ENCODE measurements around the gene DUSP6.

The DUSP6 gene

DNA sequence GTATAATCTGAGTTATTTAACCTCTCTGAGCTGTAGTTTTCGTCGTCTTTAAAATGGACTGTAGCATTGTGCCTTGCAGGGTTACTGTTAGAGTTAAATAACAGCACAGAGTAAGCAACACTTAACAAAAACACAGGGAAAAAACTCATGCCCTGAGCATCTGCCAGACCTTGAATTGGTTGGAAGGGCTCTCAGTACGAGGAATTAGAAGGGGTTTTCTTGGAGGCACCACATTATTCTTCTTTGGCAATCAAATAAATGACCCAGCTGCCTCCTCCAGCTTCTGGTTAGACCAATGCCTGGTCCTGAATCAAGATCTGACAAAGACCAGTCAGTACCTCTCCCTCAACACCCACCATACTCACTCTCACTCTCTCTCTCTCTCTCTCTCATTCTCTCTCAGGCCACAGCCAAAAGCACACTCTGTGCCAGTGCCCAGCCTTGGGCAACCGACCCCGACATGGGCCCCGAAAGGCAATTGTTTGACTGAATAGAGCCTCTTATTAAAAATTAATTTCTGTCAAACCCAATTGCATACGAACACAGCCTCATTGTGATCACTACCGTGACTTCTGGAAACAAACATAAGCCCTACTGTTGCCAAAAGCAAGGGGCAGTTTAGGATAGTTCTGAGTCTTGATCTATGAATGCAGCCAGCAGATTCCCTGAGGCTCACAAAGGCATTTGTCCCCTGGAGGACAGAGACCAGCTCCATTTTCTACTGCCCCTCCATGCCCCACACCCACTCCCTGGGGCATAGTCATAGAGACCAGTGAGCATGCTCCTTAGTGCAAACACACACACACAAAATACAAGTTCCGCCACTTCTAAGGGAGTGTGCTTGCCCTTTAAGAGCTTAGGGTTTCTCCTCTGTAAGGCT, 23.9 kb downstream of the DUSP6 start:
- H3K27ac ChIP-seq (ENCODE audit: low read length): no peak overlapping the region
- H3K4me1 ChIP-seq (ENCODE audit: control insufficient read depth, insufficient read depth, low read length): peaks cover 1% of the 10 kb centered on the region; the same call in 1 of the 2 replicates
- H3K9me3 ChIP-seq (ENCODE audit: control insufficient read depth, insufficient read depth, low read length): no peaks in the 10 kb centered on the region
- H3K4me3 ChIP-seq (ENCODE audit: low read length): no peak overlapping the region
- no CpG with 5 or more reads among the region's 9 CpGs for WGBS (ENCODE audit: insufficient coverage, insufficient read length)
- no peaks in the 10 kb centered on the region for H3K36me3 ChIP-seq (ENCODE audit: control insufficient read depth, insufficient read depth, low read length)
- no peak for DNase-seq (ENCODE audit: low read depth, low spot score)
- H3K27me3 ChIP-seq (ENCODE audit: control insufficient read depth, insufficient read depth, low read length): no peaks in the 10 kb centered on the region

DNA sequence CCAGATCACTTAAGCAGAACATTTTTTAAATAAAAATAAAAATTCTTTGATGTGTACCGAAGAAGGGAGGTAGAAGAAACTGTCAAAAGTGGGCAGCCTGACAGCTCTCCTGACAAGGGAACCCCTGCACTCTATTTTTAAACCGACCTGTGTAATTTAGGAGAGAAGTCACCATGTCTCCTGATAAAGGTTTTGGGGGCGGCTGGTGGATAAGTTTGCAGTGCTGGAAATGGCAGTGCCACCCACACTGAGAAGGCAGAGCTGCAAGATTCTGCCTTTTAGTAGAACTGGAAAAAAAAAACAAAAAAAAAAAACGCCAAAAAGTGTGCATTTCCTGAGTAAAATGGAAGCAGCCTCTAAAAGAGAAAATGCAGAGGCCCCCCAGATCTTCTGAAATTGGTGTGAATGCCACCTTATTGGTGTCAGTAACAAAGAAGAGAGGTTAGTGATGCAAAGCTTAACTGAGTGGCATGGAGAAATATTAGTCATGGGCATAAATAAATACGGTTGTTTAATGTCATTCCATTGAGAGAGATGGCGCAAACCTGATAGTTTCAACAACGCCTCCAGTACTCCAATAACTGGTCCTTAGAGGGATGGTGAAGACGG, 24.7 kb downstream of the DUSP6 start:
- Histone ChIP-seq H3K4me3 (ENCODE audit: low read length) (no peak overlapping the region), H3K9me3 (ENCODE audit: control insufficient read depth, insufficient read depth, low read length) (no peaks in the 10 kb centered on the region), H3K27me3 (ENCODE audit: control insufficient read depth, insufficient read depth, low read length) (no peaks in the 10 kb centered on the region), H3K4me1 (ENCODE audit: control insufficient read depth, insufficient read depth, low read length) (peaks cover 1% of the 10 kb centered on the region; the same call in 1 of the 2 replicates), H3K27ac (ENCODE audit: low read length) (no peak overlapping the region), H3K36me3 (ENCODE audit: control insufficient read depth, insufficient read depth, low read length) (no peaks in the 10 kb centered on the region)
- no CpG with 5 or more reads among the region's 8 CpGs for WGBS (ENCODE audit: insufficient coverage, insufficient read length)
- no peak for DNase-seq (ENCODE audit: low read depth, low spot score)

DNA sequence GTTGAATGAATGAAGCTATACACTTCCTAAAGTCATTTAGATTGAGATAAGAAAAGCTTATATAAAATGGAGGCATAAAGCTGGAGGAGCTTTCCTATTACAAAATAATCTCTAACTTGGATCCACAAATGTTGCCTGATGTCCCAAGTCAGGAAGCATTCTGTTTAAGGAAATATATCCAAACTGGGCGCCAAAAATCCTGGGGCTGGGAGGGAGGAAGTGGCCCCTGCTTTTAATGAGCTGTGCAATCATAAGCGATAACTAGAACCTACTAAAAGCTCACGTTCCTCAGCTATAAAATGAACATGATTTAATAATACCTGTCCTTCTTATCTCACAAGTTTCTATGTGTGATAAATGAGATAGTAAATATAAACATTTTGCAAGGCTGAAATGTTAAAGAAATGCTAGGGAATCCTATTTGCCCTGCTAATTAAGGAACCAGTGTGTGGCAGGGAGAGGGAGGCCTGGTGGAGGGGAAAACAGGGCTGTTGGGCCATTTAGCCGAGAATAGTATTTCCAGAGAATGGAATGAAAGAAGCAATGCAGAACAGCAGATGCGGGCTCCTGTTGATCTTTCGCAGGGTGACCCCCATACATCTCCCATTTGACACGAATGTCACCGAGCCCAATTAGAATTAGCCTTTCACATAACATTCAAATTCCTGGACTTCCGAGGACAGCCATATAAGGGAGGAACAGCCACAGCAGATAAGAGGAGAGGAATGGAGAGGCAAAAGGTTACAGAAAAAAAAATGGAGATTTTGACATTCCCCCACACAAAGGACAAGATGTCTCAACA, 25.9 kb downstream of the DUSP6 start:
- Histone ChIP-seq H3K4me3 (ENCODE audit: low read length) (no peak overlapping the region), H3K27ac (ENCODE audit: low read length) (no peak overlapping the region), H3K9me3 (ENCODE audit: control insufficient read depth, insufficient read depth, low read length) (no peaks in the 10 kb centered on the region), H3K36me3 (ENCODE audit: control insufficient read depth, insufficient read depth, low read length) (no peaks in the 10 kb centered on the region), H3K4me1 (ENCODE audit: control insufficient read depth, insufficient read depth, low read length) (peaks cover 1% of the 10 kb centered on the region; the same call in 1 of the 2 replicates), H3K27me3 (ENCODE audit: control insufficient read depth, insufficient read depth, low read length) (no peaks in the 10 kb centered on the region)
- WGBS (ENCODE audit: insufficient coverage, insufficient read length): no CpG with 5 or more reads among the region's 9 CpGs
- DNase-seq (ENCODE audit: low read depth, low spot score): no peak

DNA sequence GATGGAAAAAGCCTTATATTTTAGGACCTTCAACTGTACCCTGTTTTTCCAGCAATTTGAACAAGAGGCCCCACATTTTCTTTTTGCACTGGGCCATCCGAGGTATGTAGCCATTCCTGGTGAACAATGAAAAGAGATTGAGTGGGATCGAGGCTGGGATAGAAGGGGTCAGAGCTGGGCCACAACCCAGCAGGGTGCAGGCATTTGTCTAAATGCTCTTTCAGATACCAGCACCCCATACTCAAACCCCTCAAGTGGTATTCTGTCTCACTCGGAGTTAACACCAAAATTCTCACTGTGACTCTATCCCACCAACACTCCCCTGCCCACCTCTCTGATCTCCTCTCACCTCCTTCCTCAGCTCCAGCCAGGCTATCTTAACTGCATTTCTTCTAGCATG, 26.8 kb downstream of the DUSP6 start:
- peaks cover 1% of the 10 kb centered on the region; the same call in 1 of the 2 replicates for H3K4me1 ChIP-seq (ENCODE audit: control insufficient read depth, insufficient read depth, low read length)
- H3K27ac ChIP-seq (ENCODE audit: low read length): no peak overlapping the region
- no CpG with 5 or more reads among the region's 3 CpGs for WGBS (ENCODE audit: insufficient coverage, insufficient read length)
- no peaks in the 10 kb centered on the region for H3K27me3 ChIP-seq (ENCODE audit: control insufficient read depth, insufficient read depth, low read length)
- no peak for DNase-seq (ENCODE audit: low read depth, low spot score)
- H3K36me3 ChIP-seq (ENCODE audit: control insufficient read depth, insufficient read depth, low read length): no peaks in the 10 kb centered on the region
- H3K9me3 ChIP-seq (ENCODE audit: control insufficient read depth, insufficient read depth, low read length): no peaks in the 10 kb centered on the region
- H3K4me3 ChIP-seq (ENCODE audit: low read length): no peak overlapping the region

DNA sequence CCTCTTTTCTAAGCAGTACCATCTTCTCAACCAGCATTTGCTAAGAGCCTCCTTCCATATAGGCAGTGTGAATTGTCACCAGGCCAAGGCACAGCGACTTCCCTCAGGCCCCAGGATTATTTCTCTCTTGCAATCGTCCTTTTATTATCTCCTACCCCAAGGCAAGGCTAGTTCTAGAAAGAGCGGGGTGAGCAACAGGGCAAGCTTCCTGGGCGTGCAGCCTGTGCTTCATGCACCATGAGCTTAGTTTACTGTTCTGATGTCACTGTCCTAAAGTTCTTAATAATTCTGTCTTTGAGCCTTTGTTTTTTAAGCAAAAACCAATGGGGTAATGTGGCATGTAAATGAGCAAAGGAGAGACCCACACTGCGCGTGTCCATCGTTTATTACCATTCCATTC, 27.9 kb downstream of the DUSP6 start:
- no peak for DNase-seq (ENCODE audit: low read depth, low spot score)
- H3K27me3 ChIP-seq (ENCODE audit: control insufficient read depth, insufficient read depth, low read length): no peaks in the 10 kb centered on the region
- WGBS (ENCODE audit: insufficient coverage, insufficient read length): no CpG with 5 or more reads among the region's 7 CpGs
- H3K9me3 ChIP-seq (ENCODE audit: control insufficient read depth, insufficient read depth, low read length): no peaks in the 10 kb centered on the region
- H3K27ac ChIP-seq (ENCODE audit: low read length): no peak overlapping the region
- H3K4me3 ChIP-seq (ENCODE audit: low read length): no peak overlapping the region
- no peaks in the 10 kb centered on the region for H3K36me3 ChIP-seq (ENCODE audit: control insufficient read depth, insufficient read depth, low read length)
- H3K4me1 ChIP-seq (ENCODE audit: control insufficient read depth, insufficient read depth, low read length): peaks cover 1% of the 10 kb centered on the region; the same call in 1 of the 2 replicates

DNA sequence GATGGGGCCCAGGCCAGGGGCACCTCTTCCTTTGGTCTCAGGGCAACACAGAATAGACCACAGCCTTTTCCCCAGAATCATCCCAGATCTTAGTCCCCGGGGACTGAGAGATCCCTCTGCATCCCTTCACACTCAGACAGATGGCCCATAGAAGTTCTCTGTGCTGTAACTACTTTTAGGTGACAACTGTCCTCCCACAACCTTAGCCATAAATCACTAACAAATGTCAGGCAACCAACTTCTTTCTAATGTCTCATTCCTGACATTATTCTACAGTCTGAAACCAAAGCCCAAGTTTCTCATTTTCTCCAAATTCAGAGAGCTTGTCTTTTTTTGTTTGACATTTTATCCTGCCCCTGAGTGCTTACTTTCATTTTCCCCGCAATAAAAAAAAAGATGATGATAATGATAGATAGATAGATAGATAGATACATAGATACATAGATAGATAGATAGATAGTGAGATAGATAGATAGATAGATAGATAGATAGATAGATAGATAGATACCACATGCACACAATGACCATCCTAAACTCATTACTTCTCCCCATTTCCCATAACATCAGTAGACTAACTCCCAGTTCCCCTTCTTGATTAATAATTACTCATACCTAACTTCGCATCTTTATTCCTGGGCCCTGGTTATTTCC, 28.6 kb downstream of the DUSP6 start:
- Histone ChIP-seq H3K4me3 (ENCODE audit: low read length) (no peak overlapping the region), H3K27ac (ENCODE audit: low read length) (no peak overlapping the region), H3K27me3 (ENCODE audit: control insufficient read depth, insufficient read depth, low read length) (no peaks in the 10 kb centered on the region), H3K36me3 (ENCODE audit: control insufficient read depth, insufficient read depth, low read length) (no peaks in the 10 kb centered on the region), H3K9me3 (ENCODE audit: control insufficient read depth, insufficient read depth, low read length) (no peaks in the 10 kb centered on the region), H3K4me1 (ENCODE audit: control insufficient read depth, insufficient read depth, low read length) (peaks cover under 1% of the 10 kb centered on the region; the same call in 1 of the 2 replicates)
- WGBS (ENCODE audit: insufficient coverage, insufficient read length): no CpG with 5 or more reads among the region's 3 CpGs
- no peak for DNase-seq (ENCODE audit: low read depth, low spot score)

DNA sequence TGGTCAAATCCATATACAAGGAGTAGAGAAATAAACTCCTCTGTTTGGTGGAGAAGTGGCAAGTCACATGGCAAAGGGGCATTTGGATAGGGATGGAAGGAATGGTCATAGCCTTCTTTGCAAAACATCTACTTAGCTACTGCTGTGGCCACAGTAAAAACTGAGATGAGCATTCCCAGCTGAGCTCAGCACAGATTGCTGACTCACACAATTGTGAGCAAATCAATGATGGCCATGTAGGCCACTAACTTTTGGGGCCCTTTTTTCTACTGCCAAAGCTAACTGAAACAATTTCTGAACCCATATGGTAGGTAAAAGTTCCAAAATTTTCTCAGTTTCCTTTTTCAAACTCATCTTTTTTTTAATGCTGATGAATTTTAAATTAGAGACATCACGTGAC, 31.6 kb downstream of the DUSP6 start:
- Histone ChIP-seq H3K4me1 (ENCODE audit: control insufficient read depth, insufficient read depth, low read length) (no peaks in the 10 kb centered on the region; the same call in 1 of the 2 replicates), H3K4me3 (ENCODE audit: low read length) (no peak overlapping the region), H3K9me3 (ENCODE audit: control insufficient read depth, insufficient read depth, low read length) (no peaks in the 10 kb centered on the region), H3K27me3 (ENCODE audit: control insufficient read depth, insufficient read depth, low read length) (no peaks in the 10 kb centered on the region), H3K36me3 (ENCODE audit: control insufficient read depth, insufficient read depth, low read length) (no peaks in the 10 kb centered on the region), H3K27ac (ENCODE audit: low read length) (no peak overlapping the region)
- no peak for DNase-seq (ENCODE audit: low read depth, low spot score)
- WGBS (ENCODE audit: insufficient coverage, insufficient read length): no CpG with 5 or more reads among the region's 1 CpG

DNA sequence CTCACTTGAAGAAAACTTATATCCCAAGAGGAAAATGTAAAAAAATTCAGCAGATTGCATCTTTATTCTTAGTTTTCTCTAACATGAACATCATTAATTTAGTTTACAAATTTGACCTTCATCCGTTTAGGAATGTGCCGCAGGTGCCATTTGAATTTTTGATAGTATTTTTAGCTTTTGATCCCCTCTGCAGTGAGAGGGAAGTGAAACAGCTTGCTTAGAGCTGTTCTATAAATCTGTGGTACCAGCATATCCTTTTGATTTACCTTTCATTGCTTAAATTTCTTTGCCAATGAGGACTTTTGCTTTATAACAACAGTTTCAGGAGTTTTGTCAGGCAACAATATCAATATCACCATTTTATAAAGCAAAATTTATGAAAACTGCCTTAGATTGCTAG, 32.7 kb downstream of the DUSP6 start:
- no peaks in the 10 kb centered on the region for H3K36me3 ChIP-seq (ENCODE audit: control insufficient read depth, insufficient read depth, low read length)
- DNase-seq (ENCODE audit: low read depth, low spot score): no peak
- H3K4me1 ChIP-seq (ENCODE audit: control insufficient read depth, insufficient read depth, low read length): no peaks in the 10 kb centered on the region
- no peak overlapping the region for H3K27ac ChIP-seq (ENCODE audit: low read length)
- WGBS (ENCODE audit: insufficient coverage, insufficient read length): no CpG with 5 or more reads among the region's 2 CpGs
- H3K27me3 ChIP-seq (ENCODE audit: control insufficient read depth, insufficient read depth, low read length): no peaks in the 10 kb centered on the region
- H3K9me3 ChIP-seq (ENCODE audit: control insufficient read depth, insufficient read depth, low read length): no peaks in the 10 kb centered on the region
- H3K4me3 ChIP-seq (ENCODE audit: low read length): no peak overlapping the region

DNA sequence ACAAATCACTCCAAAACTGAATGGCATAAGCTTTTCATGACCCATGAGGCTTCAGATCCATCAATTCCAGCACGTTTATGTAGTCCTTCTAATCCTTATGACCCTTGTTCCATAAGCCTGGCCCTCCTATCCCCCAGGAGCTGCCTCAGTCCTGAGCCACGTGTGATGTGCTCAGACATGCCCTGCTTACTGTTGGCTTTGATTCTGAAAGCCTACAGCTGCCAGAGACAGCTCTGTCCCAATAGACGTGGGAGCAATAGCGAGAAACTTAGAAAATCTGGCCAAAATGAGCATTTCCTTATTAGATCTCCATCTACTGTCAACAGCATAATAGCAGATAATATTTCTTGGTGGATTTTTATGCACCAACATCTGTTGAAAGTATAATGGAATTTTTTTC, 33.2 kb downstream of the DUSP6 start:
- no peaks in the 10 kb centered on the region for H3K36me3 ChIP-seq (ENCODE audit: control insufficient read depth, insufficient read depth, low read length)
- no peak overlapping the region for H3K4me3 ChIP-seq (ENCODE audit: low read length)
- no peaks in the 10 kb centered on the region for H3K9me3 ChIP-seq (ENCODE audit: control insufficient read depth, insufficient read depth, low read length)
- DNase-seq (ENCODE audit: low read depth, low spot score): no peak
- H3K27ac ChIP-seq (ENCODE audit: low read length): no peak overlapping the region
- H3K4me1 ChIP-seq (ENCODE audit: control insufficient read depth, insufficient read depth, low read length): no peaks in the 10 kb centered on the region
- no CpG with 5 or more reads among the region's 4 CpGs for WGBS (ENCODE audit: insufficient coverage, insufficient read length)
- H3K27me3 ChIP-seq (ENCODE audit: control insufficient read depth, insufficient read depth, low read length): no peaks in the 10 kb centered on the region

DNA sequence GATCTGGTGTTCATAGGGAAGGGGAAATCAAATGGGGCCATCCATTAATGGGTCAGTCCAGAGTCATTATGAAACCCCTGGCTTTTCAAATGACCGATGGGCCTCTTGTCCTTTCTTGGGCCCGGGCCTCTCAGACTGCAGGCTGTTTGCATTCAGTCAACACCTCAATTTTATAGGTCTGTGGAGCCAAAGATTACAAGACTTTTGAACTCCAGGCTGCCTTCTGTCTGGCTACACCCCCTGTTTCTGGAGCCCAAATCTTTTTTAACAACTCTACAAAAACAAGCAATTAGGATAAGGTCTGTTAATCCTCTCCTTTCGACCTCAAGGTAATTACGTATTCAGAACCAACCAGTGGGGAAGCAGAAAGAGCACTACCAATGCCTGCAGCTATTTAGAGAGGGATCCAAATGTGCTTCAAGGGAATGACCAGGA, 35.6 kb downstream of the DUSP6 start:
- Histone ChIP-seq H3K4me1 (ENCODE audit: control insufficient read depth, insufficient read depth, low read length) (no peaks in the 10 kb centered on the region), H3K27ac (ENCODE audit: low read length) (no peak overlapping the region), H3K36me3 (ENCODE audit: control insufficient read depth, insufficient read depth, low read length) (no peaks in the 10 kb centered on the region), H3K27me3 (ENCODE audit: control insufficient read depth, insufficient read depth, low read length) (no peaks in the 10 kb centered on the region), H3K4me3 (ENCODE audit: low read length) (no peak overlapping the region), H3K9me3 (ENCODE audit: control insufficient read depth, insufficient read depth, low read length) (no peaks in the 10 kb centered on the region)
- no CpG with 5 or more reads among the region's 4 CpGs for WGBS (ENCODE audit: insufficient coverage, insufficient read length)
- DNase-seq (ENCODE audit: low read depth, low spot score): no peak

Measured in iPS DF 6.9 (cell line).